ENCODE results near the gene FBXO31. TPM values are rescaled to one million over a fixed set of nuclear protein-coding genes. Genes with fewer than 3 reads are reported as not detected.
A peak's percentile ranks its signal among the peaks of the same experiment; 100 is the strongest.

FBXO31 gene
- total and polyA plus RNA-seq, 2 of the 13 experiments (the other 11 are each of a cell fraction or from before 2014, with no cell fraction given), result 92.4 to 101 TPM

DNA sequence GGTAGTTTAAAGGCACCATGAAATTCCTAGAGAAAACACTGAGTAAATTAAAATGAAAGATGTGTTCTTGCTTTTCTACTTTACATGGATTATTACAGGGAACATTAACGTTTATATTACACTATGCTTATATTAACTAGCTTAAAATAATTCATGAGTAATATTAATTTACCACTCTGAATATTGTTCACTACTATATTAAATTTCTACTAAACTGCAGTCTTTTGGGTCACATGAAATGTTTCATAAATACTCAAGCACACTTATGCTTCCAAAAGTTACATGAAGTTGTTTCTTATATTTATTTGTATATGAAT is 5.2 kb upstream of the FBXO31 start:
- H3K36me3 ChIP-seq (replicated peaks in 1 of 2; ENCODE audit: control insufficient read depth in 1 of 2, insufficient read depth in 2 of 2, low read length in 2 of 2), result no peaks in the 10 kb centered on the region
- intact Hi-C loops (cut with micrococcal nuclease; ENCODE audit: unreplicated experiment) (loop anchor here (10.0 kb wide), 2 partner anchors 96 to 466 kb away; no protein-coding TSS in a partner anchor), in situ Hi-C loops (cut with HindIII; ENCODE audit: extremely low pct_ligation_motif_present, low pct_unique_long_range_greater_than_20kb) (loop anchor here (25.0 kb wide), 1 partner anchor 474 kb away; the partner anchor contains the start of gene SLC7A5)
- no TSS peak for BruUV-seq (replicated peaks)
- H3K79me2 ChIP-seq (ENCODE audit: insufficient read depth, low read length), result peaks cover 19% of the 10 kb centered on the region
- TF ChIP-seq, protein P1, sequence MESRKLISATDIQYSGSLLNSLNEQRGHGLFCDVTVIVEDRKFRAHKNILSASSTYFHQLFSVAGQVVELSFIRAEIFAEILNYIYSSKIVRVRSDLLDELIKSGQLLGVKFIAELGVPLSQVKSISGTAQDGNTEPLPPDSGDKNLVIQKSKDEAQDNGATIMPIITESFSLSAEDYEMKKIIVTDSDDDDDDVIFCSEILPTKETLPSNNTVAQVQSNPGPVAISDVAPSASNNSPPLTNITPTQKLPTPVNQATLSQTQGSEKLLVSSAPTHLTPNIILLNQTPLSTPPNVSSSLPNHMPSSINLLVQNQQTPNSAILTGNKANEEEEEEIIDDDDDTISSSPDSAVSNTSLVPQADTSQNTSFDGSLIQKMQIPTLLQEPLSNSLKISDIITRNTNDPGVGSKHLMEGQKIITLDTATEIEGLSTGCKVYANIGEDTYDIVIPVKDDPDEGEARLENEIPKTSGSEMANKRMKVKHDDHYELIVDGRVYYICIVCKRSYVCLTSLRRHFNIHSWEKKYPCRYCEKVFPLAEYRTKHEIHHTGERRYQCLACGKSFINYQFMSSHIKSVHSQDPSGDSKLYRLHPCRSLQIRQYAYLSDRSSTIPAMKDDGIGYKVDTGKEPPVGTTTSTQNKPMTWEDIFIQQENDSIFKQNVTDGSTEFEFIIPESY (CRISPR knock-in tag; IDR thresholded peaks at IDR 0.05), result no peak
- TF ChIP-seq RFX1 (IDR thresholded peaks at IDR 0.05) (no peak), TEAD3 (CRISPR knock-in tag; optimal IDR thresholded peaks at IDR 0.05; ENCODE audit: borderline replicate concordance) (no peak), MIXL1 (CRISPR knock-in tag; IDR thresholded peaks at IDR 0.05) (no peak), MAFK (conservative IDR thresholded peaks at IDR 0.05 in 1 of 2, IDR thresholded peaks at IDR 0.05 in 1 of 2; ENCODE audit: low read length in 2 of 2) (no peak), FOXP1 (IDR thresholded peaks at IDR 0.05) (no peak), FOXP1 (CRISPR knock-in tag; IDR thresholded peaks at IDR 0.05) (no peak)
- TF ChIP-seq, protein P2, sequence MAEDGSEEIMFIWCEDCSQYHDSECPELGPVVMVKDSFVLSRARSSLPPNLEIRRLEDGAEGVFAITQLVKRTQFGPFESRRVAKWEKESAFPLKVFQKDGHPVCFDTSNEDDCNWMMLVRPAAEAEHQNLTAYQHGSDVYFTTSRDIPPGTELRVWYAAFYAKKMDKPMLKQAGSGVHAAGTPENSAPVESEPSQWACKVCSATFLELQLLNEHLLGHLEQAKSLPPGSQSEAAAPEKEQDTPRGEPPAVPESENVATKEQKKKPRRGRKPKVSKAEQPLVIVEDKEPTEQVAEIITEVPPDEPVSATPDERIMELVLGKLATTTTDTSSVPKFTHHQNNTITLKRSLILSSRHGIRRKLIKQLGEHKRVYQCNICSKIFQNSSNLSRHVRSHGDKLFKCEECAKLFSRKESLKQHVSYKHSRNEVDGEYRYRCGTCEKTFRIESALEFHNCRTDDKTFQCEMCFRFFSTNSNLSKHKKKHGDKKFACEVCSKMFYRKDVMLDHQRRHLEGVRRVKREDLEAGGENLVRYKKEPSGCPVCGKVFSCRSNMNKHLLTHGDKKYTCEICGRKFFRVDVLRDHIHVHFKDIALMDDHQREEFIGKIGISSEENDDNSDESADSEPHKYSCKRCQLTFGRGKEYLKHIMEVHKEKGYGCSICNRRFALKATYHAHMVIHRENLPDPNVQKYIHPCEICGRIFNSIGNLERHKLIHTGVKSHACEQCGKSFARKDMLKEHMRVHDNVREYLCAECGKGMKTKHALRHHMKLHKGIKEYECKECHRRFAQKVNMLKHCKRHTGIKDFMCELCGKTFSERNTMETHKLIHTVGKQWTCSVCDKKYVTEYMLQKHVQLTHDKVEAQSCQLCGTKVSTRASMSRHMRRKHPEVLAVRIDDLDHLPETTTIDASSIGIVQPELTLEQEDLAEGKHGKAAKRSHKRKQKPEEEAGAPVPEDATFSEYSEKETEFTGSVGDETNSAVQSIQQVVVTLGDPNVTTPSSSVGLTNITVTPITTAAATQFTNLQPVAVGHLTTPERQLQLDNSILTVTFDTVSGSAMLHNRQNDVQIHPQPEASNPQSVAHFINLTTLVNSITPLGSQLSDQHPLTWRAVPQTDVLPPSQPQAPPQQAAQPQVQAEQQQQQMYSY (CRISPR knock-in tag; IDR thresholded peaks at IDR 0.05), result no peak
- TF ChIP-seq, protein P3, sequence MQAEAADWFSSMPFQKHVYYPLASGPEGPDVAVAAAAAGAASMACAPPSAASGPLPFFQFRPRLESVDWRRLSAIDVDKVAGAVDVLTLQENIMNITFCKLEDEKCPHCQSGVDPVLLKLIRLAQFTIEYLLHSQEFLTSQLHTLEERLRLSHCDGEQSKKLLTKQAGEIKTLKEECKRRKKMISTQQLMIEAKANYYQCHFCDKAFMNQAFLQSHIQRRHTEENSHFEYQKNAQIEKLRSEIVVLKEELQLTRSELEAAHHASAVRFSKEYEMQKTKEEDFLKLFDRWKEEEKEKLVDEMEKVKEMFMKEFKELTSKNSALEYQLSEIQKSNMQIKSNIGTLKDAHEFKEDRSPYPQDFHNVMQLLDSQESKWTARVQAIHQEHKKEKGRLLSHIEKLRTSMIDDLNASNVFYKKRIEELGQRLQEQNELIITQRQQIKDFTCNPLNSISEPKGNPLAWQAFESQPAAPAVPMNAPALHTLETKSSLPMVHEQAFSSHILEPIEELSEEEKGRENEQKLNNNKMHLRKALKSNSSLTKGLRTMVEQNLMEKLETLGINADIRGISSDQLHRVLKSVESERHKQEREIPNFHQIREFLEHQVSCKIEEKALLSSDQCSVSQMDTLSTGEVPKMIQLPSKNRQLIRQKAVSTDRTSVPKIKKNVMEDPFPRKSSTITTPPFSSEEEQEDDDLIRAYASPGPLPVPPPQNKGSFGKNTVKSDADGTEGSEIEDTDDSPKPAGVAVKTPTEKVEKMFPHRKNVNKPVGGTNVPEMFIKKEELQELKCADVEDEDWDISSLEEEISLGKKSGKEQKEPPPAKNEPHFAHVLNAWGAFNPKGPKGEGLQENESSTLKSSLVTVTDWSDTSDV (CRISPR knock-in tag; IDR thresholded peaks at IDR 0.05), result no peak
- peak overlapping the region in 2 of 3 experiments; percentile 5 to 31; a peak in 1 of 6 replicates for H3K4me3 ChIP-seq (replicated peaks in 1 of 3; ENCODE audit: insufficient read depth in 1 of 3, low read depth in 2 of 3, low read length in 3 of 3)
- no peak for ATAC-seq
- H3K4me1 ChIP-seq (ENCODE audit: insufficient read depth, low read length), result peaks cover 64% of the 10 kb centered on the region
- H3K27me3 ChIP-seq (ENCODE audit: control insufficient read depth in 1 of 2, insufficient read depth in 2 of 2, low read length in 2 of 2), result no peaks in the 10 kb centered on the region; a peak in 1 of 5 replicates
- CTCF ChIA-PET (ENCODE audit: low intra/inter-chr PET ratio, low total read pairs), result no interaction called here
- no peak for DNase-seq (ENCODE audit: low spot score)
- no peak for FAIRE-seq
- H3K4me2 ChIP-seq (ENCODE audit: low read depth, low read length), result peak overlapping the region; percentile 62
- H2AFZ ChIP-seq (ENCODE audit: low read length), result no peak overlapping the region
- H3K9ac ChIP-seq (ENCODE audit: insufficient read depth, low read depth, low read length), result peak overlapping the region; percentile 34
- 0% methylated on average over 1 of the region's 1 CpG for WGBS (ENCODE audit: low lambda C conversion rate)
- POLR2A ChIA-PET, result interaction anchor here (0.7 to 4.2 kb wide), 22 partner anchors 9 to 148 kb away, joined by 3 to 62 read pairs (median 4); partner anchors contain the start of gene C16orf95
- H4K20me1 ChIP-seq (ENCODE audit: insufficient read depth, low read length), result peaks cover 11% of the 10 kb centered on the region
- no peaks in the 10 kb centered on the region for H3K9me3 ChIP-seq (ENCODE audit: low read length)
- H3K27ac ChIP-seq (ENCODE audit: extremely low read length, insufficient read depth, low read length), result peak overlapping the region; percentile 66

Data from HepG2 (cell line).